ENCODE measurements around the gene KMT2C.

- TF ChIP-seq CTCF (conservative IDR thresholded peaks at IDR 0.05; ENCODE audit: low read length) (no peak), EZH2phosphoT487 (IDR thresholded peaks at IDR 0.05; ENCODE audit: borderline replicate concordance) (no peak)
These were observed 99.8 kb downstream of the KMT2C start for GRCh38 chr7:152335900-152336571.

Data from Loucy (cell line).